ENCODE measurements around the gene IL16.
A peak's percentile ranks its signal among the peaks of the same experiment; 100 is the strongest.

Gene IL16

DNA sequence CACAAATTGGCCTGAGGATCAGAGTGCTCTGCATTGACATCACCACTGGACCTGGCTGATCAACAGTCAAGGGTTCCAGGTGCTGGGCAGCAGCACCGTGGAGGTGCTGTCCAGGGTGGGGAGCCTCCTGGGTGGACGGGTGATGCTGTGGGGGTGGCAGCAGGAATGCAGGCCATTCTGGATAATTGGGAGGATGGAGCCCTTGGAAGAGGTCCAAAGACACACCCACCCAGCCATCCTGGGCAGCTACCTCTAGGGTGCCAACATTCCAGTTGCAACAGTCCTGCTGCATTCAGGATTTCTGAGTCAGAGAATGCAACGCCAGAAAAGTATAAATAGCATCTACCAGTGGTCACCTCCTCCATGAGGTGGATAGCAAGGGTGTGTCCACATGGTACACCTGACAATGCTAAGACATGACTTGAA lies 100.5 kb downstream of the IL16 start:
- peak; percentile 22 to 75 for DNase-seq

- no peak for DNase-seq
Measured at GRCh38 chr15:81297603-81298575, 101.2 kb downstream of the IL16 start.

GRCh38 chr15:81298611-81299010 lies 101.9 kb downstream of the IL16 start:
- DNase-seq, result no peak

DNA sequence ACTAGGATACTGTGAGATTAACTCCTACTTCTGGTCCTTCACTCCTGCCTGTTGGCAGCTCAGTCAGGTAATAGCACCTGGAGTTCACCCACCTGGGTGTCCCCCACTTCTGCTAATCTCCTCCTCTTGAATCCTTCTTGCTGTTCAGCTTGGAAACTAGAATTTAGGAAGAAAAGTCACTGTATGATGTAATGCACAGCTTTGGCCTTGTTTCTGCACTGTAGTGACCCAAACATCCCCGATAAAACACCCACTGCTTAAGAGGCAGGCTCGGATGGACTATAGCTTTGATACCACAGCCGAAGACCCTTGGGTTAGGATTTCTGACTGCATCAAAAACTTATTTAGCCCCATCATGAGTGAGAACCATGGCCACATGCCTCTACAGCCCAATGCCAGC lies 102.5 kb downstream of the IL16 start:
- DNase-seq, result no peak

- DNase-seq, result no peak
Measured at GRCh38 chr15:81299630-81300273, 103.1 kb downstream of the IL16 start.

GRCh38 chr15:81301385-81301784 lies 104.7 kb downstream of the IL16 start:
- no peak for DNase-seq

GRCh38 chr15:81301815-81302399 lies 105.2 kb downstream of the IL16 start:
- no peak for DNase-seq

- DNase-seq, result no peak
Measured at GRCh38 chr15:81302701-81303109, 106.0 kb downstream of the IL16 start.

DNA sequence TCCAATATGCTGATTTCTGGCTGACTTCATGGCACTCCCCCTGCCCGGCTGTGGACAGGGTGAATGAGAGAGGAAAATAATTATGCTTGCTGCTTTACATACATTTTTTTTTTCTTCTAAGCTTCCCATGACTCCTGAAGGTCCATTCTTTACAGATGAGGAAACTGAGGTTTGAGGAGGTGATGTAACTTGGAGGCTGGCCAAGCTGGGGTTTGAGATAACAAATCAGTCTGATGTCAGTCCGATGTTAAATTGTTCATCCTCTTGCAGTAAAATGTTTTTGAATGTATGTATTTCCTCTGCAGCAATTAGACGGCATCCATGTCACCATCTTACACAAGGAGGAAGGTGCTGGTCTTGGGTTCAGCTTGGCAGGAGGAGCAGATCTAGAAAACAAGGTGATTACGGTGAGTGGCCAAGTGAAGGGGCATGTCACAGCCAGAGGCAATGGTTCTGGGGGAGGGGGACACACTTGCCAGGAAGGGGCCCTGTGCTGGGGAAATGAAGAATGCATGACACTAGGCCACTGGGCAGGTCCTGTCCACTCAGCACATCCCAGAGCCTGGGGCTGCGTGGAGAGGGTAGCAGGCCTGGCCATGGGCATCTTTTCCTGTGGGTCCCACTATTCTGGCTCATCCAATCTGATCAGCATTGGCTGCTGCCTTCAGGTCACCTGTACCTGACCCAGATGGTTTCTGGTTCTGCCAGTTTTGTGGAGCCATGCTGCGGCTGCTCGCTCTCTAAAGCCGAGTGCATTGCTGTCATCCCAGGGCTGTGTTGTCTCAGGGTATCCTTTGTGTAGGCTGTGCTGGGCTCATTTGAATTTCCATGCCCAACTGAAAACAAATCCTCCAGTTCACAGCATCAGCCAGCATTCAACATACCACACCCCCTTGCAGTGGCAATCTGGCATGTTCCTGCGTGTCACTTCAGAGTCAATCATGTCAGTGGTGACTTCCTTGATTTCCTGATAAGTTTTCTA lies 106.9 kb downstream of the IL16 start:
- no peak for DNase-seq

DNA sequence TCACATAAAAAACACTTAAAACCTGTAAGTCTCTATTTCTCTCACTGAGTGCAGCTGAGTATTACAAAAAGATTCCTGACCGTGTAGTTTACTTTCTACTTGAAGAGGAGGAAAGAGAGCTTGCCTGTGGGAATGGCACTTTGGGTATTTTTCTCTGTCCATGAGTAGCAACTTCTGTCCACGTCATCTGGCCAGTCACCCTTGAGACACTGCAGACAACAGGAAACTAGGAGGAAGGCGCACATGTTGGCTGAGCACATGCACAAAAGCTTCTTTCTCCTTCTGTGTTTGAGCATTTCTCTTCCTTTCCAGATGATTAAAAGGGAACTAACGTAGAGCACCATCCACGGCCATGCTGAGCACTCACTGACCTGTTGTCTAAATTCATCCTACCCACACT lies 107.5 kb downstream of the IL16 start:
- no peak for DNase-seq

DNA sequence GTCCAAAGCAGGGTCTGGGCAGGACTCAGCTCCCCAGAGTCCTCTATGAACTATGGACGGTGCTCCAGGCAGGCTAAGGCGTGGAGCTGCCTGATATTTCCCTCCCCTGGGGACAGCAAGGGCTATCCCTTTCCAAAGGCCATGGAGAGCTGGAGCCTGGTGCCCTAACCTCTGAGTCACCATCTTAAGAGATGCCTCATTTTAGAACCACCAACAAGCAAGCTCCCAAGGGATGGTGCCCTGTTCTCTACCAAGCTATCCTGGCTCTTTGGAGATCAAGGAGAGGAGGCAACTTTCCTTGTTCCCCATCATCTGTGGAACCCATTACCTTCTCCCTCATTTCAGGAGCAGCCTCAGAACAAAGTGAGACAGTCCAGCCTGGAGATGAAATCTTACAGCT lies 111.6 kb downstream of the IL16 start:
- no peak for DNase-seq

GRCh38 chr15:81309647-81310450 lies 113.2 kb downstream of the IL16 start:
- DNase-seq, result no peak

DNA sequence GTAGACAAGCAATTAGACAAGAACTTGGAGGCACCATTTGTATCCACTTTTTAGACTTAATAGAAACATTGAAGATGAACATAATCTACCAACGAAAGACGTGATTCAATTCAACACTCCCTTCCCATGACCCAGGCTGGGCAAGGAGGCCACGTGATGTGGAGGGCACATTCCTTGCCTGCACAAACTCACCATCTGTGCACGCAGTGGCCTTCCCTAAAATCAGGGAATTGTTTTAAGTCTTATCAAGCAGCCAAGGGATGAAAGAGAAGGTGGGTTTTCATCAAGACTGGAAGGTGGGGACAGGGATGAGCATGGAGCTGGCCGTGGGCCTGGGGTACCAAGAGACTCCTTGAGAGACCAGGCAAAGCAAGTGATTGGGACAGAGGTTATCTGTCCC lies 113.8 kb downstream of the IL16 start:
- DNase-seq, result no peak

DNA sequence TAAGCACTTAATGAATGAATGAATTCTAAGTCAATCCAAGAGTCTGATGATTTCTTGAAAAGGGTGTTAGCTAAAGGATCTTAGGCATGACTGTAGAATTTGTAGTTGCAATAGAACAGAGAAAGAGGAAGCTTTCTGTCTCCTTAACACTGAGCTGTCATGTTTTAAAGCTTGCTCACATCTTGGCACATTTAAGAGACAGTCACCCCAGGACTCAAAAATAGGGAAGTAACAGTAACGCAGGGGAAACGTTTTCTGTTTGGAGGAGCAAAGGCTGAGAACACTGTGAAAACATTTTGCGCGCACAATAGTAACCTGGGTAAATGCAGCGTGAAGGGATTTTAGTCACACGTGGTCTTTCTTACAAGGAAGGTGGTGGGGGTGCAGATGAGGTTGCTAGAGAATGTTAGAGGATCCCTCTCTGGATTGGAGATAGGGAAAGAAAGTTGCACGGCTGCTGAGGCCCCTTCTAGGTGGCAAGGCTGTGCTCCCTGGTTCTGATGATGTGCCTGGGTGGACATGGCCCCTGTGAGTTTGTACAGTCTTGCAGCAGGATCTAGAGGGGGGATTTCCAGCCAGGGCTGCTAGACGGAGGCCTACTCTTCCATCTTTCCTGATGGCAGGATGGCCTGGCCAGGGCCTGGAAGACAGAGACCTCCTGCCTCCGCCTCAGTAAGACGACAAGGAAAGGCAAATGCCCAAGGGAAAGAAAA lies 115.2 kb downstream of the IL16 start:
- DNase-seq, result no peak

DNA sequence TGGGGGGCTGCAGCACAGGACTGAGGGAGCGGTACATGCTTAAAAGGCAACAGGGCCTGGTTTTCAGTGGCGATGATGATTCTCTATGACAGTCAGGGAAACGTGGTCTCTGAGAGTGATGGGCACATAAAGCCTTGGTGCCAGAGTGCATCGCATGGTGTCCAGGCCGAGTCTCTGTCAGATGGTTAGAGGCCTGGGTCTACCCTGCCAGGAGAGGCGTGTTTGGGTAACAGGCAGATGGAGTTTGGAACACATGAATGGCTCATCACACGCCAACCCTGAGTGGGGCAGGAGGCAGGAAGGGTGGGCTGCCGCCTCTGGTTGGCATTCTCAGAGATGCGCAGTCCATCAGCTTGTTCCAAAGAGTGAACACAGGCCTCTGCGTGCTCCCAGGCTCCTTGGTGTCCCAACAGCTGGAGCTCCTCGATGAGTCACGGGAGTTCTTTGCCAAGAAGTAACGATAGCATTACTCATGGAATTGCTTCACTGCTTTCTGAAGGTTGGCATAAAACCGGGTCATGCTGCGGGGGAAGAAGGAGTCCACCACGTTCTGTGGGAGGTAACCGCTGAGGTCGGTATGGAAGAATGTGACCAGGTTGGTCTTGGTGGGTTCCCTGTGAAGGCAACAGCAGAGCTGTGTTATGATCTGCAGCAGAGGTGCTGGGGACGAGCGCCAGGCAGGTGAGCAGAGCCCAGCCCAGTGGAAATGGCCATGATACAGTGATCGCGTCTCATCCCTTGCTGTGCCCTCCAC lies 116.3 kb downstream of the IL16 start:
- DNase-seq, result peak; percentile 88 to 91

DNA sequence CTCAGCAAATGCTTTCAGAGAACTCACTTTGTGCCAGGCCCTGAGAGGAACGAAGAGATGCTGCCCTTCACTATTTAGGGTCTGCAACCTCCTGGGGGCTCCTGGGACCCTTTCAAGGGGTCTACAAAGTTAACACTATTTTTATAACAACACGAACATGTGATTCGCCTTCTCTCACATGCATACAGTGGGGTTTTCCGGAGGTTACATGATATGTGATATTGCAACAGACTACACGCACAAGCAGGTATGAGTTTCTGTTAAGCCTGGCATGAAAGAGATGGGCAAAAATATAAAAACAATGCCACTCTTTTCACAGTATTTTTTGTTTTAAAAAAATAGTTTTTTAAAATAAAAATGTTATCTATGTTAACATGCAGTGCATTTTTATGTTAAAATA lies 117.0 kb downstream of the IL16 start:
- DNase-seq, result no peak

GRCh38 chr15:81314378-81314777 lies 117.7 kb downstream of the IL16 start:
- no peak for DNase-seq

DNA sequence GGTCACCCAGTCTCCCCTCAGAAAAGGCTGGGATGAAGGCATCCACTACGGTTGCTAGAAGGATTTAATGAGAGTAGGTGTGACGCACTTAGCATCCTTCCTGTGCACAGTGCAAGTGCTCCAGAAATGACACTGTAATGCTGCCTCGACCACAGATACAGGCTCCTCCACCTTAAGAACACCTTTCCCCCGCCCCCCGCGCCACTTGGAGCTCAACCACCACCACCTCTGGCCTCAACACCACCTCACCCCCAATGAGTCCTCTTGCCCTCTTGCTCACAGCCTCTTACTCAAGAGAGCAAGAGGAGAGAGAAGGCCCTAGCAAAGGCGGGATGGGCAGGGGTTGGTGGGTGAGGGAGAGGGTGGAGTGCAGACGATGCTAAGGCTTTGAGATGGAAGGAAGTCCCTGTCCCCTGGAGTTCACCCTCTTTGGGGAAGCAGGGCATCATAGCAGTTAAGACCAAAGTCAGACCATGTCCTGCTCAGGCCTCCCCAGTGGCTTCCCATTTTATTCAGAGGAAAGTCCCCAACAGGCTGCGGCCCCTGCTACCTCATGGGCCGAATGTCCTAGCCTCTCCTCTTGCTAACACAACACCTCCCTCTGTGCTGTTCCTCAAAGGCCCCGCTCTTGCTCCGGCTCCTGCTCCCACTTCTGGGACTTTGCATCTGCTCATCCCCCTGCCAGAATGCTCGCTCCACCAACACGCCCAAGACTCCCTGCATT lies 118.9 kb downstream of the IL16 start:
- no peak for DNase-seq

GRCh38 chr15:81316267-81316666 lies 119.6 kb downstream of the IL16 start:
- no peak for DNase-seq

- DNase-seq, result no peak
Measured at GRCh38 chr15:81317642-81318017, 121.0 kb downstream of the IL16 start.

Measured in SW 1271 (cell line).